Measurements from ENCODE around the gene CCL27.

- no peak for TF ChIP-seq CREB1 (IDR thresholded peaks at IDR 0.05; ENCODE audit: low read depth)
- no peak for TF ChIP-seq HCFC1 (IDR thresholded peaks at IDR 0.05; ENCODE audit: low read length)
- no peak for TF ChIP-seq JUNB (IDR thresholded peaks at IDR 0.05)
- no peak for TF ChIP-seq SP1 (IDR thresholded peaks at IDR 0.05; ENCODE audit: low read depth, low read length)
- no peak for TF ChIP-seq CTCF (IDR thresholded peaks at IDR 0.05 in 2 of 3, conservative IDR thresholded peaks at IDR 0.05 in 1 of 3; ENCODE audit: control insufficient read depth in 2 of 3, extremely low read depth in 1 of 3, insufficient read depth in 1 of 3, low read depth in 3 of 3, low read length in 3 of 3)
These were observed 26.9 kb downstream of the CCL27 start for GRCh38 chr9:34635556-34635955.
